GM19455 (cell line): ENCODE results near the gene ZNF646.

Experiments
- ATAC-seq: cut with Tn5 transposase; IDR thresholded peaks from one replicate; pipeline ENCODE4 v1.9.1; 2021; ENCODE audit not compliant: unreplicated experiment

Gene ZNF646

DNA sequence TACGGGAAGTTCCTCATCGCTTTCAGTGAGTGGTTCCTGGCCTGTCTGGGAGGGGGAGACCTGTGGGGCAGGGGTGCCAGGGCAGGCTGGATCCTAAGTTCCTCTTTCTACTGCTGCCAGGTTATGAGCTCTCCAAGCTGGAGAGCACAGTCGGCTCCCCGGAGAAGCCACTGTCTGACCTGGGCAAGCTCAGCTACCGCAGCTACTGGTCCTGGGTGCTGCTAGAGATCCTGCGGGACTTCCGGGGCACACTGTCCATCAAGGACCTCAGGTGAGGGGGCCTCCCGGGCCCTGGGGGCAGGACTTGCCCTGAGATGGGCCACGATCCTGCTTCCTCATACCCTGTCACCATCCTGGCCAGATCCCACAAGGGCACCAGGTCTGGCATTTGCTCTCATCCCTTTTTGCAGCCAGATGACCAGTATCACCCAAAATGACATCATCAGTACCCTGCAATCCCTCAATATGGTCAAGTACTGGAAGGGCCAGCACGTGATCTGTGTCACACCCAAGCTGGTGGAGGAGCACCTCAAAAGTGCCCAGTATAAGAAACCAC, 56.2 kb downstream of the ZNF646 start:
- no peak for ATAC-seq

DNA sequence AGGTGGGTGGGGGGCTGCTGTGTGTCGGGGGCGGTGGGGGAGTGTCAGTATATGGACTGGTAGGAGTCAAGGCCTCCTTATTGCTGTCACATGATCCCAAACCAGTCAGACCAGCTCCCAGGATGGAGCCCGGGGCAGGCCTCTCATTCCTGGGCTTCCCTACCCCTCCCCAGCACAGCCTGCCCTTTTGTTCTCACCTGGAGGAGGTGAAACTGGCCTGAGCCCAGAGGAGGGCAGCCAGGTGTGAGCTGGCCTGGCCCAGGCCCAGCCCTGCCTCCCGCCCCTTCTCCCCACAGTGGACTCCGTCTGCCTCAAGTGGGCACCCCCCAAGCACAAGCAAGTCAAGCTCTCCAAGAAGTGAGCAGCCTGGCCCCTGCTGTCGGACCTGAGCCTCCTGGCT, 56.7 kb downstream of the ZNF646 start:
- ATAC-seq, result no peak

DNA sequence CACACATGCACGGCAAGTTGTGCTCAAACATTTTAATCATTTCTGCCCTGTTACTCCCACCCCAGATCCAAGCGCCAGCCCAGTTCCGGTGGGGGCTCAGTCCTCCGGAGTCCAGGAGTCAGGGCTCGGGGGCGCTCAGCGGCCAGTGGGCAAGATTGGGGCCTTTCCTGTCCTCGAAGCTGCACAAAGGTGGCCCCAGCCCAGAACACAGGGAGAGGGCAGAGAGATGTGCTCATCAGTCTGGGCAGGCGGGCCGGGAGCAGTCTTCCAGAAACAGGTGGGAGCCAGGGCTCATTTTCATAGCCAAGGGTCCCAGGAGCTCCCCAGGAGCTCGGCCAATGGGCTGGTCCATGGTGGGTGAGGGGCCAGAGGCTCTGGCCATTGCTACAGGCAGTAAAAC, 57.2 kb downstream of the ZNF646 start:
- ATAC-seq, result no peak

DNA sequence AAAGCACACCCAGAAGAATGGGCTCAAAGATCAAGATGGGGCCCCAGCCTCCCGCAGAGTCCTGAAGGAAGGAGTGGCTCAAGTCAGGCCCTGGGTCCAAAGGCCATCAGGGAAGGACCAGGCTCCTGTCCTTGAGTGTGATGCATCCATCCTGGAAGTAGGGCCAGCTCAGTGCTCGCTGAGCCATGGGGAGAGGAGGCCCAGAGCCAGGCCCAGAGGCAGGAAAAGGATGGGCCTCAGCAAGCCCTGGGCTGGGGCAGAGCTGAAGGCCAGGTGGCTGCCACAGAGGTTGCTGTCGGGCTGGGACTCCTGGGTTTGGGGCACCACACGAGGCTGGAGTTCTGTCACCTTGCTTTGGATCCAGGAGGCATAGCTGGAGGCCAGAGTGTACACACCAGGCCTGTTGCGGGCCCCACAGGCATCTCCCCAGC, 57.6 kb downstream of the ZNF646 start:
- no peak for ATAC-seq

DNA sequence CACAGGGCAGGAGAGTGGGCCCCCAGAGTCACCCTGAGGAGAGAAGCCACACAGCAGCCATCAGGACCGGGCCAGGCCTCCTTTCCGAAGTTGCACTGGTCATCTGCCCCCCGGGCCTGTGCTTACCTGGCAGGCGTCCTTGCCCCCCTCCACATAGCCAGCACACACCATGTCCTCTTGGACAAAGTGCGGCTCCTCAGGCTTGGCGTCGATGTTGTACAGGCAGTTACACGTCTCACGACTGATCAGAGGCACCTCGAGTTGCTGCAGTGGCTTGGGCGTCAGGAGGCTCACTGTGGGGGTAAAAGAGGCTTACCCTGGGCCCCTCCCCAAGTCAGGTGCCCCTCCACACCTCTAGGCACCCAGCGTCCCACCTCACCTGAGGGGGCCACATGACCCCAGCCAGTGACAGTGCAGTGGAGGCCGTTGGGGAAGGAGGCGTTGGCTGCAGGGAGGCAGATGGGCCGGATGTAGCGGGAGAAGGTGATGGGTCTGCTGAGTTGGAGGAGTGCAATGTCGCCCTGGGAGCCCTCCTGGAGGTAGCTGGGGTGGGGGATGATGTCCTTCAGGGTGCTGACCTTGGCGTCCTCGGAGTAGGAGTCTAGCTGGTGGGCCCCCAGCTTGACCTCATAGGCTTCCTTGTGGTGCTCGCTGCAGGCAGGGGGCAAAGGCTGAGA, 58.2 kb downstream of the ZNF646 start:
- ATAC-seq, result no peak

DNA sequence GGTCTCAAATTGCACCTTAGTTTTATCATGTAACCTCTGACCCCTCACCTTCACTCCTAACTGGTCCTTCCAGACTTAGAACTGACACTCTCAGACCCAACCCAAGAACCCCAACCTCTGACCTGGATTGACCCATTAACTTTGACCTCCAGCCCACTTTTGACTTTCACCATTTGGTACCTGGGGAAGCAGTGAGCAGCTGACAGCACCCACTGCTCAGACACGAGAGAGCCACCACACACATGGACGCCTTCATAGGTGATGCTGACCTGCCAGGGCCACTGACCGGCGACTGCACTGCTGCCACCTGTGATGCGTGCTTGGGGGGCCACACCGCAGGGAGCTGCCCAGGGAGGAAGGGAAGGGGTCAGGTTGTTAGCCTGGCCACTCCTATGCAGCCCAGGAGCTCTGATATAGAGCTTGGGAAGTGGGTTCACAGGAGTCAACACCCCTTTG, 58.9 kb downstream of the ZNF646 start:
- no peak for ATAC-seq
